GM23338 (cell line): ENCODE data around the gene QRFPR. TPM values are rescaled to one million over a fixed set of nuclear protein-coding genes. Genes with fewer than 3 reads are reported as not detected.

ENCODE experiments used
- ATAC-seq: fragments of 200-7000 bp; cut with Tn5 transposase; 3 replicates; pipeline ENCODE4 v1.9.1; 2020
- DNase-seq: peaks from one replicate; pipeline ENCODE4 v3.0.0-alpha.2; 2015; ENCODE audit warnings: low spot score
- H2AFZ ChIP-seq: fragments of 200-600 bp; sonication (generic); 2 replicates; pipeline ENCODE4 v1.8.0; 2016; ENCODE audit warnings: antibody characterized with exemption, mild to moderate bottlenecking, moderate library complexity
- H3F3A ChIP-seq: fragments of 200-600 bp; sonication (generic); replicated peaks from 2 replicates; pipeline ENCODE4 v1.8.0; 2017; ENCODE audit warnings: antibody characterized with exemption, mixed run types, low read depth
- H3K27ac ChIP-seq: fragments of 200-600 bp; sonication (generic); 2 replicates; pipeline ENCODE4 v1.6.1; 2016; ENCODE audit warnings: low read depth
- H3K27me3 ChIP-seq: fragments of 200-600 bp; sonication (generic); 2 replicates; pipeline ENCODE4 v1.8.0; 2016; ENCODE audit warnings: mild to moderate bottlenecking, mixed run types, moderate library complexity; ENCODE audit not compliant: insufficient read depth
- H3K36me3 ChIP-seq: fragments of 200-600 bp; sonication (generic); 2 replicates; pipeline ENCODE4 v1.8.0; 2016; ENCODE audit warnings: mild to moderate bottlenecking; ENCODE audit not compliant: insufficient read depth
- H3K4me1 ChIP-seq: fragments of 200-600 bp; sonication (generic); 2 replicates; pipeline ENCODE4 v1.8.0; 2016; ENCODE audit warnings: mild to moderate bottlenecking, moderate library complexity; ENCODE audit not compliant: insufficient read depth
- H3K4me2 ChIP-seq: fragments of 200-600 bp; sonication (generic); 2 replicates; pipeline ENCODE4 v1.7.1; 2017; ENCODE audit warnings: mixed run types
- H3K4me3 ChIP-seq: fragments of 200-600 bp; sonication (generic); 2 replicates; pipeline ENCODE4 v1.6.1; 2016; ENCODE audit warnings: mixed run types
- H3K79me2 ChIP-seq: fragments of 200-600 bp; sonication (generic); replicated peaks from 2 replicates; pipeline ENCODE4 v1.8.0; 2017; ENCODE audit warnings: mild to moderate bottlenecking; ENCODE audit not compliant: insufficient read depth
- H3K9me2 ChIP-seq: fragments of 200-600 bp; sonication (generic); 2 replicates; pipeline ENCODE4 v1.8.0; 2017; ENCODE audit not compliant: insufficient read depth
- H4K20me1 ChIP-seq: fragments of 200-600 bp; sonication (generic); replicated peaks from 2 replicates; pipeline ENCODE4 v1.8.0; 2017; ENCODE audit warnings: mild to moderate bottlenecking; ENCODE audit not compliant: insufficient read depth
- H3K27ac Mint-ChIP-seq: 2 replicates; pipeline ENCODE4 v1.8.0; 2020; ENCODE audit warnings: inconsistent platforms, mild to moderate bottlenecking, moderate library complexity, mixed read lengths
- H3K27me3 Mint-ChIP-seq: 3 replicates; pipeline ENCODE4 v1.8.0; 2022; ENCODE audit warnings: low read depth, mild to moderate bottlenecking, moderate library complexity, mixed read lengths, inconsistent platforms; ENCODE audit not compliant: insufficient read depth, poor library complexity
- H3K36me3 Mint-ChIP-seq: 3 replicates; pipeline ENCODE4 v1.8.0; 2021; ENCODE audit warnings: low read depth, mild to moderate bottlenecking, inconsistent platforms, moderate library complexity, mixed read lengths
- H3K4me1 Mint-ChIP-seq: 3 replicates; pipeline ENCODE4 v1.8.0; 2020; ENCODE audit warnings: mild to moderate bottlenecking, inconsistent platforms, mixed read lengths
- H3K4me3 Mint-ChIP-seq: 3 replicates; pipeline ENCODE4 v1.8.0; 2021; ENCODE audit warnings: moderate library complexity, mild to moderate bottlenecking, inconsistent platforms, mixed read lengths
- H3K9me3 Mint-ChIP-seq: 3 replicates; pipeline ENCODE4 v1.8.0; 2020; ENCODE audit warnings: moderate library complexity, mild to moderate bottlenecking, inconsistent platforms, mixed read lengths
- CREB1 ChIP-seq: fragments of 250-450 bp; sonication (Bioruptor Pico); IDR thresholded peaks from 2 replicates; pipeline ENCODE4 v1.5.0; 2020; ENCODE audit warnings: low read depth, mild to moderate bottlenecking, moderate library complexity
- EZH2 ChIP-seq: fragments of 200-600 bp; sonication (generic); IDR thresholded peaks from one replicate; pipeline ENCODE4 v1.8.0; 2017; ENCODE audit warnings: antibody characterized with exemption, mild to moderate bottlenecking, low read depth; ENCODE audit not compliant: unreplicated experiment
- EZH2phosphoT487 ChIP-seq: fragments of 200-600 bp; sonication (generic); IDR thresholded peaks from one replicate; pipeline ENCODE4 v1.8.1; 2018; ENCODE audit warnings: antibody characterized with exemption; ENCODE audit not compliant: unreplicated experiment
- JUNB ChIP-seq: IDR thresholded peaks from one replicate; pipeline ENCODE4 v1.6.1; 2016; ENCODE audit warnings: antibody characterized with exemption; ENCODE audit not compliant: unreplicated experiment
- NANOG ChIP-seq: IDR thresholded peaks from 2 replicates; pipeline ENCODE4 v1.6.1; 2016; ENCODE audit warnings: antibody characterized with exemption, borderline replicate concordance
- POLR2AphosphoS5 ChIP-seq: IDR thresholded peaks from 2 replicates; pipeline ENCODE4 v1.6.1; 2016; ENCODE audit warnings: antibody characterized with exemption, low read depth
- STAT1 ChIP-seq: IDR thresholded peaks from one replicate; pipeline ENCODE4 v1.6.1; 2016; ENCODE audit warnings: antibody characterized with exemption; ENCODE audit not compliant: unreplicated experiment
- ZNF114 ChIP-seq: fragments of 250-450 bp; sonication (Bioruptor Pico); IDR thresholded peaks from 2 replicates; pipeline ENCODE4 v1.5.0; 2020; ENCODE audit warnings: mild to moderate bottlenecking, moderate library complexity
- ZNF331 ChIP-seq: fragments of 250-450 bp; sonication (Bioruptor Pico); IDR thresholded peaks from 2 replicates; pipeline ENCODE4 v1.5.0; 2020; ENCODE audit warnings: low read depth, mild to moderate bottlenecking, moderate library complexity
- polyA plus RNA-seq: library from polyadenylated mRNA; unstranded; fragments of >200 nt; fragmentation: Nextera tagmentation; extraction: Ambion mirVana; gene quantifications from 2 replicates; pipeline ENCODE4 v1.2.1, GENCODE V29; 2016
- total RNA-seq: library from RNA; depleted of rRNA; stranded (reverse); fragments of >200 nt; shearing (Covaris generic); gene quantifications from 2 replicates; pipeline ENCODE4 v1.2.3, GENCODE V29; 2014
- TF ChIP-seq, protein P1 (sequence below): IDR thresholded peaks from one replicate; pipeline ENCODE4 v1.6.1; 2018; ENCODE audit warnings: antibody characterized with exemption; ENCODE audit not compliant: unreplicated experiment
- TF ChIP-seq, protein P2 (sequence below), 2 experiments: fragments of 200-600 bp in 1 of 2; sonication (generic) in 1 of 2; conservative IDR thresholded peaks; 2 replicates each; pipeline versions ENCODE4 v1.5.1 to v1.6.1; 2016 to 2017; ENCODE audit warnings: antibody characterized with exemption in 2 of 2, low read depth in 2 of 2, mild to moderate bottlenecking in 2 of 2, moderate library complexity in 1 of 2
- TF ChIP-seq, protein P3 (sequence below): IDR thresholded peaks from 2 replicates; pipeline ENCODE4 v1.6.1; 2016; ENCODE audit warnings: antibody characterized with exemption
- TF ChIP-seq, protein P4 (sequence below): fragments of 250-450 bp; sonication (Bioruptor Pico); IDR thresholded peaks from 2 replicates; pipeline ENCODE4 v1.5.0; 2020; ENCODE audit warnings: mild to moderate bottlenecking, moderate library complexity

QRFPR gene
- total and polyA plus RNA-seq, 2 experiments from 2014 or later = 0.27 to 1.3 TPM

DNA sequence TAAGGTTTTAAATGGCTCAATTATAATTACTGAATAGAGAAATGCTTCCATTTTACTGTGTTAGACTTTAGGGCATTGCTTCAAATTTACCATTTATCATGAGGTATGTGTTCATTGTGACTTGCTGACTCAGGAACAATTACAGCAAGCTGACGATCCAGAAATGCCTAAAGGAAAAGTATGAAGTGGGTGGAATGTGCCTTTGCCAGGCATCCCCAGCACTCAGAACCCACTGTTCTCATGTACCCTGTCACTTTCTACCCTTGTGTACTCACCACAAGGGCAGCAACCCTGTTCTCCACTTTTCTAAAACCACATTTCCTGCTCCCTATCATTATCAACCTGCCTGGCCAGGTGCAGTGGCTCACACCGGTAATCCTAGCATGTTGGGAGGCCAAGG is 41.5 kb downstream of the QRFPR start:
- H3K9me2 ChIP-seq = peaks cover 7% of the 10 kb centered on the region; the same call in 1 of the 2 replicates
- no peak overlapping the region for H3K27ac ChIP-seq
- Mint-ChIP-seq H3K36me3 (no peaks in the 10 kb centered on the region), H3K4me1 (peaks cover 6% of the 10 kb centered on the region; the same call in 1 of the 3 replicates), H3K9me3 (no peaks in the 10 kb centered on the region), H3K4me3 (no peak overlapping the region), H3K27me3 (no peaks in the 10 kb centered on the region), H3K27ac (no peak overlapping the region)
- no peak for TF ChIP-seq EZH2phosphoT487
- no peak for TF ChIP-seq ZNF331
- no peak for TF ChIP-seq ZNF114 (CRISPR knock-in tag)
- TF ChIP-seq JUNB = no peak
- no peak for TF ChIP-seq POLR2AphosphoS5
- TF ChIP-seq STAT1 = no peak
- TF ChIP-seq, protein P1, sequence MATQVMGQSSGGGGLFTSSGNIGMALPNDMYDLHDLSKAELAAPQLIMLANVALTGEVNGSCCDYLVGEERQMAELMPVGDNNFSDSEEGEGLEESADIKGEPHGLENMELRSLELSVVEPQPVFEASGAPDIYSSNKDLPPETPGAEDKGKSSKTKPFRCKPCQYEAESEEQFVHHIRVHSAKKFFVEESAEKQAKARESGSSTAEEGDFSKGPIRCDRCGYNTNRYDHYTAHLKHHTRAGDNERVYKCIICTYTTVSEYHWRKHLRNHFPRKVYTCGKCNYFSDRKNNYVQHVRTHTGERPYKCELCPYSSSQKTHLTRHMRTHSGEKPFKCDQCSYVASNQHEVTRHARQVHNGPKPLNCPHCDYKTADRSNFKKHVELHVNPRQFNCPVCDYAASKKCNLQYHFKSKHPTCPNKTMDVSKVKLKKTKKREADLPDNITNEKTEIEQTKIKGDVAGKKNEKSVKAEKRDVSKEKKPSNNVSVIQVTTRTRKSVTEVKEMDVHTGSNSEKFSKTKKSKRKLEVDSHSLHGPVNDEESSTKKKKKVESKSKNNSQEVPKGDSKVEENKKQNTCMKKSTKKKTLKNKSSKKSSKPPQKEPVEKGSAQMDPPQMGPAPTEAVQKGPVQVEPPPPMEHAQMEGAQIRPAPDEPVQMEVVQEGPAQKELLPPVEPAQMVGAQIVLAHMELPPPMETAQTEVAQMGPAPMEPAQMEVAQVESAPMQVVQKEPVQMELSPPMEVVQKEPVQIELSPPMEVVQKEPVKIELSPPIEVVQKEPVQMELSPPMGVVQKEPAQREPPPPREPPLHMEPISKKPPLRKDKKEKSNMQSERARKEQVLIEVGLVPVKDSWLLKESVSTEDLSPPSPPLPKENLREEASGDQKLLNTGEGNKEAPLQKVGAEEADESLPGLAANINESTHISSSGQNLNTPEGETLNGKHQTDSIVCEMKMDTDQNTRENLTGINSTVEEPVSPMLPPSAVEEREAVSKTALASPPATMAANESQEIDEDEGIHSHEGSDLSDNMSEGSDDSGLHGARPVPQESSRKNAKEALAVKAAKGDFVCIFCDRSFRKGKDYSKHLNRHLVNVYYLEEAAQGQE = no peak
- no peak for TF ChIP-seq NANOG
- TF ChIP-seq CREB1 = no peak
- TF ChIP-seq, protein P2, sequence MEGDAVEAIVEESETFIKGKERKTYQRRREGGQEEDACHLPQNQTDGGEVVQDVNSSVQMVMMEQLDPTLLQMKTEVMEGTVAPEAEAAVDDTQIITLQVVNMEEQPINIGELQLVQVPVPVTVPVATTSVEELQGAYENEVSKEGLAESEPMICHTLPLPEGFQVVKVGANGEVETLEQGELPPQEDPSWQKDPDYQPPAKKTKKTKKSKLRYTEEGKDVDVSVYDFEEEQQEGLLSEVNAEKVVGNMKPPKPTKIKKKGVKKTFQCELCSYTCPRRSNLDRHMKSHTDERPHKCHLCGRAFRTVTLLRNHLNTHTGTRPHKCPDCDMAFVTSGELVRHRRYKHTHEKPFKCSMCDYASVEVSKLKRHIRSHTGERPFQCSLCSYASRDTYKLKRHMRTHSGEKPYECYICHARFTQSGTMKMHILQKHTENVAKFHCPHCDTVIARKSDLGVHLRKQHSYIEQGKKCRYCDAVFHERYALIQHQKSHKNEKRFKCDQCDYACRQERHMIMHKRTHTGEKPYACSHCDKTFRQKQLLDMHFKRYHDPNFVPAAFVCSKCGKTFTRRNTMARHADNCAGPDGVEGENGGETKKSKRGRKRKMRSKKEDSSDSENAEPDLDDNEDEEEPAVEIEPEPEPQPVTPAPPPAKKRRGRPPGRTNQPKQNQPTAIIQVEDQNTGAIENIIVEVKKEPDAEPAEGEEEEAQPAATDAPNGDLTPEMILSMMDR (conservative IDR thresholded peaks at IDR 0.05; ENCODE audit: low read depth in 2 of 2) = no peak
- TF ChIP-seq, protein P3, sequence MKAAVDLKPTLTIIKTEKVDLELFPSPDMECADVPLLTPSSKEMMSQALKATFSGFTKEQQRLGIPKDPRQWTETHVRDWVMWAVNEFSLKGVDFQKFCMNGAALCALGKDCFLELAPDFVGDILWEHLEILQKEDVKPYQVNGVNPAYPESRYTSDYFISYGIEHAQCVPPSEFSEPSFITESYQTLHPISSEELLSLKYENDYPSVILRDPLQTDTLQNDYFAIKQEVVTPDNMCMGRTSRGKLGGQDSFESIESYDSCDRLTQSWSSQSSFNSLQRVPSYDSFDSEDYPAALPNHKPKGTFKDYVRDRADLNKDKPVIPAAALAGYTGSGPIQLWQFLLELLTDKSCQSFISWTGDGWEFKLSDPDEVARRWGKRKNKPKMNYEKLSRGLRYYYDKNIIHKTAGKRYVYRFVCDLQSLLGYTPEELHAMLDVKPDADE = no peak
- TF ChIP-seq, protein P4, sequence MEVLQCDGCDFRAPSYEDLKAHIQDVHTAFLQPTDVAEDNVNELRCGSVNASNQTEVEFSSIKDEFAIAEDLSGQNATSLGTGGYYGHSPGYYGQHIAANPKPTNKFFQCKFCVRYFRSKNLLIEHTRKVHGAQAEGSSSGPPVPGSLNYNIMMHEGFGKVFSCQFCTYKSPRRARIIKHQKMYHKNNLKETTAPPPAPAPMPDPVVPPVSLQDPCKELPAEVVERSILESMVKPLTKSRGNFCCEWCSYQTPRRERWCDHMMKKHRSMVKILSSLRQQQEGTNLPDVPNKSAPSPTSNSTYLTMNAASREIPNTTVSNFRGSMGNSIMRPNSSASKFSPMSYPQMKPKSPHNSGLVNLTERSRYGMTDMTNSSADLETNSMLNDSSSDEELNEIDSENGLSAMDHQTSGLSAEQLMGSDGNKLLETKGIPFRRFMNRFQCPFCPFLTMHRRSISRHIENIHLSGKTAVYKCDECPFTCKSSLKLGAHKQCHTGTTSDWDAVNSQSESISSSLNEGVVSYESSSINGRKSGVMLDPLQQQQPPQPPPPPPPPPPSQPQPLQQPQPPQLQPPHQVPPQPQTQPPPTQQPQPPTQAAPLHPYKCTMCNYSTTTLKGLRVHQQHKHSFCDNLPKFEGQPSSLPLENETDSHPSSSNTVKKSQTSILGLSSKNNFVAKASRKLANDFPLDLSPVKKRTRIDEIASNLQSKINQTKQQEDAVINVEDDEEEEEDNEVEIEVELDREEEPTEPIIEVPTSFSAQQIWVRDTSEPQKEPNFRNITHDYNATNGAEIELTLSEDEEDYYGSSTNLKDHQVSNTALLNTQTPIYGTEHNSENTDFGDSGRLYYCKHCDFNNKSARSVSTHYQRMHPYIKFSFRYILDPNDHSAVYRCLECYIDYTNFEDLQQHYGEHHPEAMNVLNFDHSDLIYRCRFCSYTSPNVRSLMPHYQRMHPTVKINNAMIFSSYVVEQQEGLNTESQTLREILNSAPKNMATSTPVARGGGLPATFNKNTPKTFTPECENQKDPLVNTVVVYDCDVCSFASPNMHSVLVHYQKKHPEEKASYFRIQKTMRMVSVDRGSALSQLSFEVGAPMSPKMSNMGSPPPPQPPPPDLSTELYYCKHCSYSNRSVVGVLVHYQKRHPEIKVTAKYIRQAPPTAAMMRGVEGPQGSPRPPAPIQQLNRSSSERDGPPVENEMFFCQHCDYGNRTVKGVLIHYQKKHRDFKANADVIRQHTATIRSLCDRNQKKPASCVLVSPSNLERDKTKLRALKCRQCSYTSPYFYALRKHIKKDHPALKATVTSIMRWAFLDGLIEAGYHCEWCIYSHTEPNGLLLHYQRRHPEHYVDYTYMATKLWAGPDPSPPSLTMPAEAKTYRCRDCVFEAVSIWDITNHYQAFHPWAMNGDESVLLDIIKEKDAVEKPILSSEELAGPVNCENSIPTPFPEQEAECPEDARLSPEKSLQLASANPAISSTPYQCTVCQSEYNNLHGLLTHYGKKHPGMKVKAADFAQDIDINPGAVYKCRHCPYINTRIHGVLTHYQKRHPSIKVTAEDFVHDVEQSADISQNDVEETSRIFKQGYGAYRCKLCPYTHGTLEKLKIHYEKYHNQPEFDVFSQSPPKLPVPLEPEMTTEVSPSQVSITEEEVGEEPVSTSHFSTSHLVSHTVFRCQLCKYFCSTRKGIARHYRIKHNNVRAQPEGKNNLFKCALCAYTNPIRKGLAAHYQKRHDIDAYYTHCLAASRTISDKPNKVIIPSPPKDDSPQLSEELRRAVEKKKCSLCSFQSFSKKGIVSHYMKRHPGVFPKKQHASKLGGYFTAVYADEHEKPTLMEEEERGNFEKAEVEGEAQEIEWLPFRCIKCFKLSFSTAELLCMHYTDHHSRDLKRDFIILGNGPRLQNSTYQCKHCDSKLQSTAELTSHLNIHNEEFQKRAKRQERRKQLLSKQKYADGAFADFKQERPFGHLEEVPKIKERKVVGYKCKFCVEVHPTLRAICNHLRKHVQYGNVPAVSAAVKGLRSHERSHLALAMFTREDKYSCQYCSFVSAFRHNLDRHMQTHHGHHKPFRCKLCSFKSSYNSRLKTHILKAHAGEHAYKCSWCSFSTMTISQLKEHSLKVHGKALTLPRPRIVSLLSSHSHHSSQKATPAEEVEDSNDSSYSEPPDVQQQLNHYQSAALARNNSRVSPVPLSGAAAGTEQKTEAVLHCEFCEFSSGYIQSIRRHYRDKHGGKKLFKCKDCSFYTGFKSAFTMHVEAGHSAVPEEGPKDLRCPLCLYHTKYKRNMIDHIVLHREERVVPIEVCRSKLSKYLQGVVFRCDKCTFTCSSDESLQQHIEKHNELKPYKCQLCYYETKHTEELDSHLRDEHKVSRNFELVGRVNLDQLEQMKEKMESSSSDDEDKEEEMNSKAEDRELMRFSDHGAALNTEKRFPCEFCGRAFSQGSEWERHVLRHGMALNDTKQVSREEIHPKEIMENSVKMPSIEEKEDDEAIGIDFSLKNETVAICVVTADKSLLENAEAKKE = no peak
- TF ChIP-seq EZH2 = no peak
- no peaks in the 10 kb centered on the region for H3K4me1 ChIP-seq
- no peak overlapping the region for H3K4me2 ChIP-seq
- DNase-seq = no peak
- no peaks in the 10 kb centered on the region for H3K27me3 ChIP-seq
- ATAC-seq = no peak
- no peaks in the 10 kb centered on the region for H3K79me2 ChIP-seq
- no peaks in the 10 kb centered on the region for H4K20me1 ChIP-seq
- H3K4me3 ChIP-seq = no peak overlapping the region
- no peaks in the 10 kb centered on the region for H3F3A ChIP-seq
- H2AFZ ChIP-seq = no peak overlapping the region
- H3K36me3 ChIP-seq = no peaks in the 10 kb centered on the region
